Thymus (tissue), 11 donors: ENCODE data around the gene TMTC4. TPM values are rescaled to one million over a fixed set of nuclear protein-coding genes. Genes with fewer than 3 reads are reported as not detected.
"Not testable (repeated sequence)": the region's sequence is repeated elsewhere in the genome, so short reads cannot be mapped to it uniquely, and the experiment has no call there.

Source experiments
- DNase-seq, 9 donors: peaks; one replicate each; pipeline ENCODE4 v3.0.0-alpha.2; 2013; ENCODE audit warnings: low spot score in 9 of 9, low read depth in 6 of 9, missing footprints in 1 of 9
- H3K27ac ChIP-seq, 2 donors: one replicate each; pipeline ENCODE4 v1.5.1; 2013; ENCODE audit warnings: control low read depth in 1 of 2, low read depth in 1 of 2, low read length in 1 of 2, mild to moderate bottlenecking in 1 of 2, moderate library complexity in 1 of 2
- H3K27me3 ChIP-seq, 2 donors: one replicate each; pipeline ENCODE4 v1.5.1; 2013; ENCODE audit warnings: low read length in 1 of 2; ENCODE audit not compliant: control insufficient read depth in 2 of 2, insufficient read depth in 1 of 2
- H3K36me3 ChIP-seq, 2 donors: one replicate each; pipeline ENCODE4 v1.5.1; 2013; ENCODE audit warnings: low read length in 1 of 2, mild to moderate bottlenecking in 1 of 2, moderate library complexity in 1 of 2; ENCODE audit not compliant: control insufficient read depth in 2 of 2, insufficient read depth in 2 of 2
- H3K4me1 ChIP-seq, 2 donors: one replicate each; pipeline ENCODE4 v1.5.1; 2013; ENCODE audit warnings: low read length in 2 of 2; ENCODE audit not compliant: control insufficient read depth in 2 of 2, insufficient read depth in 2 of 2
- H3K4me3 ChIP-seq, 2 donors: one replicate each; pipeline ENCODE4 v1.5.1; 2013; ENCODE audit warnings: low read length in 2 of 2, control low read depth in 1 of 2, mild to moderate bottlenecking in 1 of 2
- H3K9me3 ChIP-seq, 2 donors: one replicate each; pipeline ENCODE4 v1.5.1; 2013; ENCODE audit warnings: low read length in 1 of 2, mild to moderate bottlenecking in 1 of 2; ENCODE audit not compliant: control insufficient read depth in 2 of 2, insufficient read depth in 1 of 2
- WGBS: extraction: QIAGEN DNeasy Blood & Tissue Kit; methylation state at CpG from one replicate; pipeline ENCODE4 v1.1.7; 2013; 5-methylcytosine and 5-hydroxymethylcytosine counted together
- polyA plus RNA-seq: library from polyadenylated mRNA; stranded (reverse); fragments of 200-250 nt; gene quantifications from one replicate; pipeline ENCODE4 v1.2.3, GENCODE V29; 2013
- total RNA-seq: library from RNA; stranded (reverse); fragments of 120-200 nt; gene quantifications from one replicate; pipeline ENCODE4 v1.2.4, GENCODE V29; 2013
- donor health status: healthy.

The TMTC4 gene
- total and polyA plus RNA-seq, 2 donors = 8.8 to 11.7 TPM

- H3K27ac ChIP-seq = no peak overlapping the region
- H3K9me3 ChIP-seq = peaks cover 0 to 7% of the 10 kb centered on the region in 2 donors
- WGBS = 78% methylated on average over 12 of the region's 12 CpGs
Measured at GRCh38 chr13:100694722-100695508, 20.3 kb upstream of the TMTC4 start.

GRCh38 chr13:100689191-100689590, 14.6 kb upstream of the TMTC4 start:
- 91% methylated on average over 1 of the region's 1 CpG for WGBS

More at GRCh38 chr13:100694722-100695508, 20.3 kb upstream of the TMTC4 start:
- no peak overlapping the region for H3K4me3 ChIP-seq
- H3K27me3 ChIP-seq = no peaks in the 10 kb centered on the region
- DNase-seq = no peak
- H3K36me3 ChIP-seq = no peaks in the 10 kb centered on the region
- no peaks in the 10 kb centered on the region for H3K4me1 ChIP-seq

GRCh38 chr13:100680131-100680530, 5.5 kb upstream of the TMTC4 start:
- H3K9me3 ChIP-seq = no peaks in the 10 kb centered on the region
- WGBS = 48% methylated on average over 3 of the region's 3 CpGs
- no peak overlapping the region for H3K4me3 ChIP-seq
- no peaks in the 10 kb centered on the region for H3K27me3 ChIP-seq
- H3K4me1 ChIP-seq = peaks cover 3 to 5% of the 10 kb centered on the region in 2 donors
- H3K36me3 ChIP-seq = no peaks in the 10 kb centered on the region
- no peak for DNase-seq
- no peak overlapping the region for H3K27ac ChIP-seq

More at GRCh38 chr13:100689191-100689590, 14.6 kb upstream of the TMTC4 start:
- DNase-seq = no peak
- Histone ChIP-seq H3K27me3 (no peaks in the 10 kb centered on the region), H3K4me1 (no peaks in the 10 kb centered on the region), H3K4me3 (no peak overlapping the region), H3K9me3 (peaks cover 0 to 10% of the 10 kb centered on the region in 2 donors), H3K36me3 (no peaks in the 10 kb centered on the region), H3K27ac (no peak overlapping the region)

- not testable (repeated sequence) for H3K9me3 ChIP-seq, H3K4me3 ChIP-seq, H3K36me3 ChIP-seq, H3K27ac ChIP-seq, H3K27me3 ChIP-seq, DNase-seq
- WGBS = 97% methylated on average over 5 of the region's 5 CpGs
- peaks cover 8 to 17% of the 10 kb centered on the region in 2 donors for H3K4me1 ChIP-seq
Measured at GRCh38 chr13:100677128-100677527, 2.5 kb upstream of the TMTC4 start.

- Histone ChIP-seq H3K4me1 (peaks cover 8 to 17% of the 10 kb centered on the region in 2 donors), H3K9me3 (no peaks in the 10 kb centered on the region), H3K27ac (no peak overlapping the region), H3K27me3 (peaks cover 3 to 4% of the 10 kb centered on the region in 2 donors), H3K4me3 (peak overlapping the region; percentile 81 to 92), H3K36me3 (no peaks in the 10 kb centered on the region)
- peak in 3 of 9 donors; percentile 21 to 50 (median 30) for DNase-seq
- WGBS = 14% methylated on average over 15 of the region's 15 CpGs
Measured at GRCh38 chr13:100675661-100676129, 1.1 kb upstream of the TMTC4 start.

GRCh38 chr13:100674872-100675660, 471 bp upstream of the TMTC4 start:
- under 1% methylated on average over 67 of the region's 67 CpGs for WGBS
- H3K36me3 ChIP-seq = peaks cover 0 to 3% of the 10 kb centered on the region in 2 donors
- H3K27me3 ChIP-seq = peaks cover 3 to 4% of the 10 kb centered on the region in 2 donors
- H3K4me1 ChIP-seq = peaks cover 8 to 17% of the 10 kb centered on the region in 2 donors
- no peaks in the 10 kb centered on the region for H3K9me3 ChIP-seq
- H3K4me3 ChIP-seq = peak overlapping the region; percentile 81 to 92
- DNase-seq = peak; percentile 90 to 99 (median 97)
- H3K27ac ChIP-seq = peak overlapping the region; percentile 69 to 83

GRCh38 chr13:100673713-100674571, 653 bp downstream of the TMTC4 start:
- H3K4me3 ChIP-seq = peak overlapping the region; percentile 81 to 92
- under 1% methylated on average over 86 of the region's 86 CpGs for WGBS
- H3K36me3 ChIP-seq = peaks cover 3 to 14% of the 10 kb centered on the region in 2 donors
- H3K27me3 ChIP-seq = peaks cover 3 to 4% of the 10 kb centered on the region in 2 donors
- DNase-seq = peak in 5 of 9 donors; percentile 13 to 58 (median 17)
- H3K9me3 ChIP-seq = no peaks in the 10 kb centered on the region
- peak overlapping the region; percentile 43 to 80 for H3K27ac ChIP-seq
- peaks cover 8 to 17% of the 10 kb centered on the region in 2 donors for H3K4me1 ChIP-seq

GRCh38 chr13:100673376-100673712, 1.3 kb downstream of the TMTC4 start:
- 37% methylated on average over 11 of the region's 11 CpGs for WGBS
- Histone ChIP-seq H3K4me1 (peaks cover 8 to 17% of the 10 kb centered on the region in 2 donors), H3K4me3 (peak overlapping the region; percentile 53 to 92), H3K27me3 (peaks cover 3 to 4% of the 10 kb centered on the region in 2 donors), H3K27ac (no peak overlapping the region), H3K36me3 (peaks cover 3 to 18% of the 10 kb centered on the region in 2 donors), H3K9me3 (no peaks in the 10 kb centered on the region)
- peak in 1 of 9 donors; percentile 4 for DNase-seq
